SU-DHL-6 (cell line): ENCODE measurements around the gene OR4Q2.

Source experiments
- H2AFZ ChIP-seq: fragments of 200-600 bp; sonication (generic); 2 replicates; pipeline ENCODE4 v1.6.1; 2014; ENCODE audit warnings: low read depth, mild to moderate bottlenecking, moderate library complexity, mixed read lengths, antibody characterized with exemption, low read length; ENCODE audit not compliant: severe bottlenecking
- H3F3A ChIP-seq: fragments of 200-600 bp; shearing (Covaris generic); 2 replicates; pipeline ENCODE4 v1.6.0; 2016; ENCODE audit warnings: antibody characterized with exemption, mild to moderate bottlenecking; ENCODE audit not compliant: insufficient read depth
- H3K27ac ChIP-seq: fragments of 200-600 bp; sonication (generic); 2 replicates; pipeline ENCODE4 v1.5.1; 2016; ENCODE audit warnings: low read depth, mild to moderate bottlenecking, low read length, moderate library complexity, mixed read lengths
- H3K27me3 ChIP-seq: fragments of 200-600 bp; sonication (generic), shearing (Covaris generic); 2 replicates; pipeline ENCODE4 v1.6.0; 2014; ENCODE audit warnings: mild to moderate bottlenecking, low read length
- H3K36me3 ChIP-seq: fragments of 200-600 bp; sonication (generic); 2 replicates; pipeline ENCODE4 v1.6.1; 2014; ENCODE audit warnings: mild to moderate bottlenecking, low read length, mixed read lengths
- H3K4me2 ChIP-seq: fragments of 300-600, 200-600 bp; shearing (Covaris generic), sonication (generic); 2 replicates; pipeline ENCODE4 v1.6.0; 2014; ENCODE audit warnings: low read length, low read depth, mild to moderate bottlenecking; ENCODE audit not compliant: poor library complexity, severe bottlenecking
- H3K4me3 ChIP-seq: fragments of 200-600 bp; sonication (generic); 2 replicates; pipeline ENCODE4 v1.5.1; 2014; ENCODE audit warnings: antibody characterized with exemption, low read length, mild to moderate bottlenecking, mixed read lengths; ENCODE audit not compliant: insufficient read depth, poor library complexity, severe bottlenecking
- H3K79me2 ChIP-seq: fragments of 200-600 bp; sonication (generic); 2 replicates; pipeline ENCODE4 v1.6.1; 2014; ENCODE audit warnings: mild to moderate bottlenecking, low read length, moderate library complexity; ENCODE audit not compliant: insufficient read depth
- H3K9ac ChIP-seq: fragments of 200-600 bp; sonication (generic); 2 replicates; pipeline ENCODE4 v1.7.0; 2014; ENCODE audit warnings: mild to moderate bottlenecking, low read length
- H3K9me2 ChIP-seq: fragments of 200-600 bp; sonication (generic); replicated peaks from 2 replicates; pipeline ENCODE4 v1.6.1; 2014; ENCODE audit warnings: low read length; ENCODE audit not compliant: insufficient read depth
- H3K9me3 ChIP-seq: fragments of 200-600 bp; sonication (generic); 2 replicates; pipeline ENCODE4 v1.6.1; 2014; ENCODE audit warnings: low read length, mixed read lengths; ENCODE audit not compliant: insufficient read depth
- H4K20me1 ChIP-seq: fragments of 200-600 bp; sonication (generic); 2 replicates; pipeline ENCODE4 v1.6.1; 2014; ENCODE audit warnings: low read depth, mild to moderate bottlenecking, antibody characterized with exemption, low read length, moderate library complexity, mixed read lengths
- EZH2phosphoT487 ChIP-seq: fragments of 200-600 bp; sonication (generic), shearing (Covaris generic); conservative IDR thresholded peaks from 2 replicates; pipeline ENCODE4 v1.6.1; 2018; ENCODE audit warnings: mild to moderate bottlenecking, antibody characterized with exemption, low read length, moderate library complexity, mixed read lengths
- TF ChIP-seq, protein P1 (sequence below): fragments of 200-600 bp; sonication (generic); IDR thresholded peaks from one replicate; pipeline ENCODE4 v1.5.1; 2017; ENCODE audit warnings: antibody characterized with exemption, mild to moderate bottlenecking, low read length, moderate library complexity; ENCODE audit not compliant: insufficient read depth, poor library complexity, severe bottlenecking

OR4Q2 gene

DNA sequence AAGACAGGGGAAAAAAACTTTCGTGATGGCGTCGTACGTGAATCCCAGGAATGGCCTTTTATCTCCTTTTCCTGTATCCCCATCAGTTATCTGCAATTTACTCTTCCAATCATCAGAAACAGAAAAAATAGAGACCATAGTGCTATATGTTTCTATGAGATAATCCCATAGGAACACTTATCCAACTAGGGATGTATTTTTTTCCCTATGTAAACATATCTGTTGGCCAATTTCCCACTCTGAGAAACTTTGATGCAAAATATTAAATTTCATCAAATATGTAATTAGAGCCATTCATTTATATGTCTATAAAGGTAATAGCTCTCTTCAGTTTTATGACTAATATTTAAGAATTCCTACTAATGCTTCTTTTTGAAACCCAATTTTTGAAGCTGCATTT, 34.0 kb downstream of the OR4Q2 start, which contains the start of gene OR4K13:
Gene OR4K13, minus strand, starts transcription at position 101 of the 400 bp plus-strand sequence. CDS start 1,280 bp downstream, outside the sequence.
- Histone ChIP-seq H2AFZ (no peak within 1 kb of the TSS), H3K27me3 (no peaks in the 10 kb centered on the region), H3F3A (no peaks in the 10 kb centered on the region), H4K20me1 (no peaks in the 10 kb centered on the region), H3K27ac (no peak within 1 kb of the TSS), H3K36me3 (no peaks in the 10 kb centered on the region), H3K79me2 (no peaks in the 10 kb centered on the region), H3K9me2 (no peaks in the 10 kb centered on the region), H3K4me2 (no peak within 1 kb of the TSS), H3K9me3 (no peaks in the 10 kb centered on the region), H3K4me3 (no peak within 1 kb of the TSS), H3K9ac (no peak within 1 kb of the TSS)
- TF ChIP-seq, protein P1, sequence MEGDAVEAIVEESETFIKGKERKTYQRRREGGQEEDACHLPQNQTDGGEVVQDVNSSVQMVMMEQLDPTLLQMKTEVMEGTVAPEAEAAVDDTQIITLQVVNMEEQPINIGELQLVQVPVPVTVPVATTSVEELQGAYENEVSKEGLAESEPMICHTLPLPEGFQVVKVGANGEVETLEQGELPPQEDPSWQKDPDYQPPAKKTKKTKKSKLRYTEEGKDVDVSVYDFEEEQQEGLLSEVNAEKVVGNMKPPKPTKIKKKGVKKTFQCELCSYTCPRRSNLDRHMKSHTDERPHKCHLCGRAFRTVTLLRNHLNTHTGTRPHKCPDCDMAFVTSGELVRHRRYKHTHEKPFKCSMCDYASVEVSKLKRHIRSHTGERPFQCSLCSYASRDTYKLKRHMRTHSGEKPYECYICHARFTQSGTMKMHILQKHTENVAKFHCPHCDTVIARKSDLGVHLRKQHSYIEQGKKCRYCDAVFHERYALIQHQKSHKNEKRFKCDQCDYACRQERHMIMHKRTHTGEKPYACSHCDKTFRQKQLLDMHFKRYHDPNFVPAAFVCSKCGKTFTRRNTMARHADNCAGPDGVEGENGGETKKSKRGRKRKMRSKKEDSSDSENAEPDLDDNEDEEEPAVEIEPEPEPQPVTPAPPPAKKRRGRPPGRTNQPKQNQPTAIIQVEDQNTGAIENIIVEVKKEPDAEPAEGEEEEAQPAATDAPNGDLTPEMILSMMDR, result no peak
- no peak for TF ChIP-seq EZH2phosphoT487

DNA sequence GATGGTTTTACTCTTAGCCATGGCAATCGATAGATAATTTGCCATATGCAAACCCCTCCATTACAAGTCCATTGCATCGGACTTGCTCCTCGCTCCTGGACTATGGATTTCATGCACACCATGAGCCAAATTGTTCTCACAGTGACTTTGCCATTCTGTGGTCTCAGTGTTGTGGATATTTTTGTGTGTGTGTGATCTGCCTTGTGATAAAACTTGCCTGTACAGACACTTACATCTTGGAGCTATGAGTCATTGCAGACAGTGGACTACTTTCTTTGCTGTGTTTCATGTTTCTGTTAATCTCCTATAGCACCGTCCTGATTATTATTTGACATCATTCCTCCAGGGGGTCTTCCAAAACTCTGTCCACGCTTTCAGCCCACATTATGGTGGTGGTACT, 42.3 kb downstream of the OR4Q2 start:
- H3K27me3 ChIP-seq, result no peaks in the 10 kb centered on the region
- H3K9ac ChIP-seq, result no peak overlapping the region
- TF ChIP-seq, protein P1, result no peak
- no peak for TF ChIP-seq EZH2phosphoT487
- H3K79me2 ChIP-seq, result no peaks in the 10 kb centered on the region
- no peaks in the 10 kb centered on the region for H3F3A ChIP-seq
- no peaks in the 10 kb centered on the region for H3K9me2 ChIP-seq
- no peak overlapping the region for H3K4me2 ChIP-seq
- no peaks in the 10 kb centered on the region for H4K20me1 ChIP-seq
- no peak overlapping the region for H2AFZ ChIP-seq
- H3K9me3 ChIP-seq, result no peaks in the 10 kb centered on the region
- H3K36me3 ChIP-seq, result no peaks in the 10 kb centered on the region
- no peak overlapping the region for H3K27ac ChIP-seq
- H3K4me3 ChIP-seq, result no peak overlapping the region

DNA sequence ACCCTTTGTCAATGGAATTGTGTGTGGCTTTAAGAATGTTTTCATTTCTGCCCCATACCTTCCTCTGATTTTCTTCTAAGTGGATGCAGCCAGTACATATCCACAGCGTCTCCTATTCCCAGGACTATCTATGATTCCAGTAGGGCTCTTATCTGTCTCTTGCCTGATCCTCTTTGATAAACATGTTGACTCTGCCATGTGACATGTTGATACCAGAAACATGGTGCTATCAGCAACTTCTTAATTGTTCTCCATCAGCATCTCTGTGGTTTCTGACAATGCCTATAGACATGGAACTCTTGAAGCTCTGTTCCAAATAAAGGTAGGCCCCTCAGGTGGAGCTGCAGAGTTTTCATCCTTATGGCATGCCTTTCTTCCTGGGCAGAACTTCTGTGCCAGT, 46.2 kb downstream of the OR4Q2 start:
- Histone ChIP-seq H3K27ac (no peak overlapping the region), H3K4me3 (no peak overlapping the region), H3F3A (no peaks in the 10 kb centered on the region), H3K27me3 (no peaks in the 10 kb centered on the region), H3K4me2 (no peak overlapping the region), H3K79me2 (no peaks in the 10 kb centered on the region), H3K9me2 (no peaks in the 10 kb centered on the region), H3K9ac (no peak overlapping the region), H4K20me1 (no peaks in the 10 kb centered on the region), H2AFZ (no peak overlapping the region), H3K36me3 (no peaks in the 10 kb centered on the region), H3K9me3 (no peaks in the 10 kb centered on the region)
- TF ChIP-seq, protein P1, result no peak
- no peak for TF ChIP-seq EZH2phosphoT487
